ENCODE data around the gene GPR22.

The GPR22 gene

DNA sequence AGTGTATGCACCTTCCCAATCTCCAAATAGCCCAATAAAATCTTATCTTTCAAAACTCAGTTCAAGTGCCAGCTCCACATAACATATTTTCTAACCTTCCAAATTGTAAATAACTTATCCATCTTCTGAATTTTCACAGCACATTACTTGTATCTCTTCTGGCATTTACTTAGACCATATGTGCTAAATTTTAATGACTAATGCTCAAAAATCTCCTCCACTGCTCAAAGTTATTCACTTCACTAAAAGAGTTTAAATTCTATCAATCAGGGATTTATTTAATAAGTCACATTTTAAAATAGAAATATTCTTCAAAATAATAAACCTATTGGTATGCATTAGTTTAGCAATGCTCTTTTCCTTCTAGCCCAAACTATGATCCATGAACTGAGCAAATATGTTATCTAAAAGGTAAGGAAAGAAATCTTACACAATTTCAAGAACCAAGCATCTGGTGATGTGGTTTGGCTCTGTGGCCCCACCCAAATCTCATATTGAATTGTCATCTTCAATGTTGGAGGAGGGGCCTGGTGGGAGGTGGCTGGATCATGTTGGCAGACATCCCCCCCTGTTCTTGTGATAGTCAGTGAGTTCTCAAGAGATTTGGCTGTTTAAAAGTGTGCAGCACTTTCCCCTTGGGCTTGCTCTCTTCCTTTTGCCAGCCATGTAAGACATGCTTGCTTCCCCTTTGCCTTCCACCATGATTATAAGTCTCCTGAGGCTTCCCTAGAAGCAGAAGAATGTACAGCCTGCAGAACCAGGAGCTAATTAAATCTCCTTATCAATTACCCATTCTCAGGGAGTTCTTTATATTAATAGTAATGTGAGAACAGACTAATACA, 28.1 kb upstream of the GPR22 start:
- DNase-seq (ENCODE audit: low spot score): no peak
- TF ChIP-seq, protein P1, sequence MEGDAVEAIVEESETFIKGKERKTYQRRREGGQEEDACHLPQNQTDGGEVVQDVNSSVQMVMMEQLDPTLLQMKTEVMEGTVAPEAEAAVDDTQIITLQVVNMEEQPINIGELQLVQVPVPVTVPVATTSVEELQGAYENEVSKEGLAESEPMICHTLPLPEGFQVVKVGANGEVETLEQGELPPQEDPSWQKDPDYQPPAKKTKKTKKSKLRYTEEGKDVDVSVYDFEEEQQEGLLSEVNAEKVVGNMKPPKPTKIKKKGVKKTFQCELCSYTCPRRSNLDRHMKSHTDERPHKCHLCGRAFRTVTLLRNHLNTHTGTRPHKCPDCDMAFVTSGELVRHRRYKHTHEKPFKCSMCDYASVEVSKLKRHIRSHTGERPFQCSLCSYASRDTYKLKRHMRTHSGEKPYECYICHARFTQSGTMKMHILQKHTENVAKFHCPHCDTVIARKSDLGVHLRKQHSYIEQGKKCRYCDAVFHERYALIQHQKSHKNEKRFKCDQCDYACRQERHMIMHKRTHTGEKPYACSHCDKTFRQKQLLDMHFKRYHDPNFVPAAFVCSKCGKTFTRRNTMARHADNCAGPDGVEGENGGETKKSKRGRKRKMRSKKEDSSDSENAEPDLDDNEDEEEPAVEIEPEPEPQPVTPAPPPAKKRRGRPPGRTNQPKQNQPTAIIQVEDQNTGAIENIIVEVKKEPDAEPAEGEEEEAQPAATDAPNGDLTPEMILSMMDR (IDR thresholded peaks at IDR 0.05): no peak
- no peak overlapping the region for H3K27ac ChIP-seq
- no peak overlapping the region for H3K4me3 ChIP-seq

DNA sequence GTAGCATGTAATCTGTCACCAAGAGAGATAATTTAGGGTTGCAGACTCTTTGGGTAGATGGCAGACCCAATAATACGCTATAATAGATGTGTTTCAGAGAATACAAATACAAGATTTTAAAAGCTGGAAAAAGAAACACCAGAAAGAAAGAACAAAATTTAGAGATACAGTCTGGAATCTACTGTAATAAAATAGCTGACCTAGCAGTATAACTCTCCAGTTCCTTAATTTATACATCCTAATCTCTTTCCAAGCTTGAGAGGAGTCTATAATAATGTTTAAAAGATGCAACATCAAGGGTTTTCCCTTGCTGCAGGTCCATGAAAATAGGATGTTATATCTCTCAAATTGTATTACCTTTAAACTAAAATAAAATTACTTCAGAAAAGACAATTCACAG, 27.2 kb upstream of the GPR22 start:
- no peak for DNase-seq (ENCODE audit: low spot score)
- Histone ChIP-seq H3K27ac (no peak overlapping the region), H3K4me3 (no peak overlapping the region)
- TF ChIP-seq, protein P1 (IDR thresholded peaks at IDR 0.05): no peak

DNA sequence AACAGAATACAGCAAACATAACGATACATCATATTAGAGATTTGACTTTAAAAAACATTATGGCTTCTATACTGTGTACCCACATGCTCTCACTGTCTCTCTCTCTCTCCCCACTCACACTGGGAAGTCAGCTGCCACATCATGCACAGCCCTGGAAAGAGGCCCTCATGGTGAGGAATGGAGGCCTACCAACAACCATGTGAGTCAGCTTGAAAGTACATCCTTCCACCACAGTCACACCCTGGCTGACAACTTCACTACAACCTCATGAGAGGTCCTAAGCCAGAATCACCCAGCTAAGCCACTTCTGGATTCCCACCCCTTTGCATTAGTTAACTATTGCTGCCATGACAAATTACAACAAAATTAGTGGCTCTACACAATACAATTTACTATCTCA, 23.3 kb upstream of the GPR22 start:
- TF ChIP-seq, protein P1 (IDR thresholded peaks at IDR 0.05): no peak
- H3K4me3 ChIP-seq: no peak overlapping the region
- no peak for DNase-seq (ENCODE audit: low spot score)
- H3K27ac ChIP-seq: no peak overlapping the region

- no peak overlapping the region for H3K27ac ChIP-seq
- TF ChIP-seq, protein P1 (IDR thresholded peaks at IDR 0.05): no peak
- DNase-seq (ENCODE audit: low spot score): no peak
Measured at GRCh38 chr7:107446988-107447387, 22.9 kb upstream of the GPR22 start.

GRCh38 chr7:107450970-107451369, 18.9 kb upstream of the GPR22 start:
- H3K4me3 ChIP-seq: no peak overlapping the region
- TF ChIP-seq, protein P1 (IDR thresholded peaks at IDR 0.05): no peak
- no peak for DNase-seq (ENCODE audit: low spot score)
- H3K27ac ChIP-seq: no peak overlapping the region

More at GRCh38 chr7:107446988-107447387, 22.9 kb upstream of the GPR22 start:
- H3K4me3 ChIP-seq: no peak overlapping the region

GRCh38 chr7:107453388-107453787, 16.5 kb upstream of the GPR22 start:
- no peak for DNase-seq (ENCODE audit: low spot score)

More at GRCh38 chr7:107453388-107453787, 16.5 kb upstream of the GPR22 start:
- H3K4me3 ChIP-seq: no peak overlapping the region
- H3K27ac ChIP-seq: no peak overlapping the region
- TF ChIP-seq, protein P1 (IDR thresholded peaks at IDR 0.05): no peak
